IPS-18a (cell line): ENCODE results near the gene FREY1.

Experiments
- H3K27ac ChIP-seq: one replicate; pipeline ENCODE4 v1.5.1; 2013; ENCODE audit warnings: low read length
- H3K27me3 ChIP-seq: one replicate; pipeline ENCODE4 v1.6.1; 2013; ENCODE audit warnings: mild to moderate bottlenecking, low read length; ENCODE audit not compliant: control insufficient read depth, insufficient read depth
- H3K36me3 ChIP-seq: one replicate; pipeline ENCODE4 v1.6.1; 2013; ENCODE audit warnings: low read depth, low read length; ENCODE audit not compliant: control insufficient read depth
- H3K4me1 ChIP-seq: one replicate; pipeline ENCODE4 v1.6.1; 2013; ENCODE audit warnings: low read depth, low read length; ENCODE audit not compliant: control insufficient read depth
- H3K4me3 ChIP-seq: one replicate; pipeline ENCODE4 v1.5.1; 2013; ENCODE audit warnings: low read length
- H3K9ac ChIP-seq: one replicate; pipeline ENCODE4 v1.6.1; 2013; ENCODE audit warnings: mild to moderate bottlenecking, low read length, moderate library complexity
- H3K9me3 ChIP-seq: one replicate; pipeline ENCODE4 v1.6.1; 2013; ENCODE audit warnings: low read depth, low read length; ENCODE audit not compliant: control insufficient read depth

FREY1 gene

GRCh38 chr11:45919806-45920530, 12.9 kb upstream of the FREY1 start:
- Histone ChIP-seq H3K9ac (no peak overlapping the region), H3K27me3 (peaks cover 15% of the 10 kb centered on the region), H3K36me3 (peaks cover 12% of the 10 kb centered on the region), H3K27ac (no peak overlapping the region), H3K9me3 (no peaks in the 10 kb centered on the region), H3K4me3 (no peak overlapping the region), H3K4me1 (peaks cover 26% of the 10 kb centered on the region)

- Histone ChIP-seq H3K4me3 (peak overlapping the region; percentile 96), H3K9me3 (no peaks in the 10 kb centered on the region), H3K9ac (no peak overlapping the region), H3K27me3 (peaks cover 15% of the 10 kb centered on the region), H3K36me3 (peaks cover 16% of the 10 kb centered on the region), H3K27ac (no peak overlapping the region), H3K4me1 (peaks cover 26% of the 10 kb centered on the region)
These were observed 12.0 kb upstream of the FREY1 start for GRCh38 chr11:45918962-45919675.

GRCh38 chr11:45918331-45918941, 11.4 kb upstream of the FREY1 start:
- H3K9ac ChIP-seq = peak overlapping the region; percentile 71
- no peaks in the 10 kb centered on the region for H3K9me3 ChIP-seq
- peaks cover 16% of the 10 kb centered on the region for H3K36me3 ChIP-seq
- H3K27me3 ChIP-seq = peaks cover 14% of the 10 kb centered on the region
- H3K4me1 ChIP-seq = peaks cover 26% of the 10 kb centered on the region
- H3K4me3 ChIP-seq = peak overlapping the region; percentile 96
- peak overlapping the region; percentile 20 for H3K27ac ChIP-seq

GRCh38 chr11:45917623-45918330, 10.7 kb upstream of the FREY1 start, which contains the start of gene PEX16:
Gene PEX16 (minus strand): TSS chr11:45917877. CDS start chr11:45917811, 66 bp downstream.
- H3K27ac ChIP-seq = peak within 1 kb of the TSS; percentile 20

GRCh38 chr11:45917286-45917622, 10.2 kb upstream of the FREY1 start:
- Histone ChIP-seq H3K4me3 (peak overlapping the region; percentile 96), H3K4me1 (peaks cover 26% of the 10 kb centered on the region), H3K27me3 (peaks cover 10% of the 10 kb centered on the region), H3K9ac (peak overlapping the region; percentile 71), H3K9me3 (no peaks in the 10 kb centered on the region), H3K36me3 (peaks cover 16% of the 10 kb centered on the region), H3K27ac (no peak overlapping the region)

More at GRCh38 chr11:45917623-45918330, 10.7 kb upstream of the FREY1 start, which contains the start of gene PEX16:
- H3K9me3 ChIP-seq = no peaks in the 10 kb centered on the region
- peaks cover 26% of the 10 kb centered on the region for H3K4me1 ChIP-seq
- H3K4me3 ChIP-seq = peak within 1 kb of the TSS; percentile 96
- H3K27me3 ChIP-seq = peaks cover 10% of the 10 kb centered on the region
- H3K36me3 ChIP-seq = peaks cover 16% of the 10 kb centered on the region
- peak within 1 kb of the TSS; percentile 71 for H3K9ac ChIP-seq

- Histone ChIP-seq H3K36me3 (peaks cover 21% of the 10 kb centered on the region), H3K27ac (no peak overlapping the region), H3K4me1 (peaks cover 16% of the 10 kb centered on the region), H3K9me3 (no peaks in the 10 kb centered on the region), H3K27me3 (no peaks in the 10 kb centered on the region), H3K9ac (no peak overlapping the region), H3K4me3 (no peak overlapping the region)
These were observed 8.4 kb upstream of the FREY1 start for GRCh38 chr11:45915446-45915845.

GRCh38 chr11:45913942-45914635, 7.0 kb upstream of the FREY1 start:
- Histone ChIP-seq H3K4me1 (peaks cover 6% of the 10 kb centered on the region), H3K27ac (no peak overlapping the region), H3K4me3 (no peak overlapping the region), H3K36me3 (peaks cover 21% of the 10 kb centered on the region), H3K9me3 (no peaks in the 10 kb centered on the region), H3K9ac (no peak overlapping the region), H3K27me3 (no peaks in the 10 kb centered on the region)

- H3K36me3 ChIP-seq = peaks cover 21% of the 10 kb centered on the region
- peaks cover 5% of the 10 kb centered on the region for H3K4me1 ChIP-seq
- H3K27me3 ChIP-seq = no peaks in the 10 kb centered on the region
- H3K27ac ChIP-seq = no peak overlapping the region
- H3K9ac ChIP-seq = no peak overlapping the region
- H3K9me3 ChIP-seq = no peaks in the 10 kb centered on the region
- no peak overlapping the region for H3K4me3 ChIP-seq
These were observed 6.4 kb upstream of the FREY1 start for GRCh38 chr11:45913514-45913913.

GRCh38 chr11:45910623-45911022, 3.6 kb upstream of the FREY1 start:
- no peaks in the 10 kb centered on the region for H3K9me3 ChIP-seq
- no peaks in the 10 kb centered on the region for H3K4me1 ChIP-seq
- H3K27me3 ChIP-seq = no peaks in the 10 kb centered on the region
- no peak overlapping the region for H3K4me3 ChIP-seq
- peaks cover 17% of the 10 kb centered on the region for H3K36me3 ChIP-seq
- no peak overlapping the region for H3K9ac ChIP-seq
- no peak overlapping the region for H3K27ac ChIP-seq

- Histone ChIP-seq H3K27me3 (no peaks in the 10 kb centered on the region), H3K36me3 (peaks cover 16% of the 10 kb centered on the region), H3K4me3 (no peak overlapping the region), H3K4me1 (no peaks in the 10 kb centered on the region), H3K27ac (no peak overlapping the region), H3K9ac (no peak overlapping the region), H3K9me3 (no peaks in the 10 kb centered on the region)
These were observed 2.8 kb upstream of the FREY1 start for GRCh38 chr11:45909594-45910475.
